Peyer's patch (tissue), 4 donors: Measurements from ENCODE around the gene OR6C2.

Experiments
- CTCF ChIP-seq, 6 experiments: fragments of 450-650 bp in 4 of 6; fragments of 200-600 bp in 2 of 6; sonication (generic) in 1 of 6; IDR thresholded peaks; one replicate each; pipeline ENCODE4 v1.5.1; 2017 to 2019; ENCODE audit warnings: antibody characterized with exemption in 6 of 6, mild to moderate bottlenecking in 3 of 6, moderate library complexity in 1 of 6
- POLR2A ChIP-seq, 2 donors: fragments of 450-650 bp; IDR thresholded peaks; one replicate each; pipeline ENCODE4 v1.5.1; 2017; ENCODE audit warnings: antibody characterized with exemption in 2 of 2, mild to moderate bottlenecking in 2 of 2, moderate library complexity in 2 of 2

- TF ChIP-seq CTCF (IDR thresholded peaks at IDR 0.05) (no peak), POLR2A (IDR thresholded peaks at IDR 0.05) (no peak)
Observed at GRCh38 chr12:55499231-55499630, 55.4 kb downstream of the OR6C2 start.
